NCI-H526 treated with DMSO at 0.1 percent for 48 hours (cell line): Measurements from ENCODE around the gene CCDC57.

Experiments used
- DNase-seq: peaks from one replicate; lab custom pipeline; 2025; lab: John Stamatoyannopoulos, UW

The CCDC57 gene

DNA sequence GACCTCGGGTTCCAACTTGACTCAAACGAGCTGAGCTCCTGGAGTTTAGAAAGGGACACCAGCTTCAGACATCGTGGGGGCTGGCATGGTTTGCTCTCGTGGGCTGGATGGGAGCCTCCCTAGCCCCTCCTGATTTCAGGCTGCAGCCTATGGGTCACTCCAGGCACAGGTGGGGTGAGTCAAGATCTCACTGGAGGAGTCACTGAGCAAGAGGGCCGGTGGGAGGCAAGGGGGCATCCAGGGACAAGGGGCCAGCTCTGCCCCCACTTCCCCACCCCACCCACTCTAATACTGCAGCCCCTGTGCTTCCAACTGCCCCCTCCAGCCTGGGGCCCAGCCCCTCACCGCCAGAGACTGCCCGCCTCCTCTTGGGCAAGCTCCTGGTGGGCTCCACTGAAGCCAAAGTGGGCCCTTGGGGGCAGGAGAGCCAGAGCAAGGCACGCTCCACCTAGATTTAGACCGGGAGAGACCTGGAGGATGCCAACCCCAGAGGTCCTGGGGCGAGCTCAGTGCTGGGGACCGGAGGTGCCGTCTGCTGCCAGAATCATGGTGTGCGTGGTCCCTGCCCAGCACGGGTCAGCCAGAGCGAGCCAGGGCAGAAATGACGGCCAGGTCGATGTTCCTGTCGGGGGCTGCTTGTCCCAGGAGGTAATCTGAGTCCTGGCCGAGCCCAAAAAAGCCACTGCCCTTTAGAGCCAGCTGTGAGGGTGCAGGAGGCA is 22.6 kb upstream of the CCDC57 start:
- no peak for DNase-seq

DNA sequence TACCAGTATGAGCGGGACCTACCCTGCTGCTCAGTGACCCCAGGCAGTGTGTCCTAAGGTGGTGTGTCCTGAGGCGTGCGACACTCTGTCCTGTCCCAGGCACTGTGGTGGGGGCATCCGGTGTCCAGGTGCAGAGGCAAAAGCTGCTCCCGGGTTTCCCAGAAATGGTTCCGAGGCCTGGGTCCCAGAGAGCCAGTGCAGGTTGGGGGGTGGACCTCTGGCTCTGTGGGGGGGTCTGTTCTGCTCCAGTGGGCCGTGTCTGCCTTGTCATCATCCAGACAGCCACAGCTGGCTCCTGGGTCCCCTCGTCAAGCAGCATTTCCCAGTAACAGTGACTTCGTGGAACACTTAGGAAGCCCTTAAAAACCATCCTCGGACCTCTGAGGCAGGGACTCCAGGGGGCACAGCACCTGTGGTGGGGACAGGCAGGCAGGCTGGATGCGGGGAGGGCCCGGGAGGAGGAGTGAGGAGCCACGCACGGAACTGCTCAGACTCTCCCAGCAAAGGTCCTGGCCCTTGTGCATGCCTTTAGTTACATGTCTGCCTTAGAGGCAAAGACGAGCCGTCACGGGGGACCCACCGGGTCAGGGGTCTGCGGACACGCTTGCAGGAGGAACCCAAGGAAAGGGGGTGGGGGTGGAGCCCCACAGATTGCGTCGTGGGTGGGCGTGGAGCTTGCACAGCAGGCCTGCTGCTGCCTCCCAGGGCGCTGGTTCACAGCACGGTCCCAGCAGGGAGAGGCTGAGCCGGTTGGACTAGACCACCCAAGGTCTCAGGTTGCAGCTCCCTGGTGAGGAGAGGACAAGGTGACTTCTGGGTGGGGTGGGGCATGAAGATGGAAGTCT is 21.8 kb upstream of the CCDC57 start:
- DNase-seq = no peak

DNA sequence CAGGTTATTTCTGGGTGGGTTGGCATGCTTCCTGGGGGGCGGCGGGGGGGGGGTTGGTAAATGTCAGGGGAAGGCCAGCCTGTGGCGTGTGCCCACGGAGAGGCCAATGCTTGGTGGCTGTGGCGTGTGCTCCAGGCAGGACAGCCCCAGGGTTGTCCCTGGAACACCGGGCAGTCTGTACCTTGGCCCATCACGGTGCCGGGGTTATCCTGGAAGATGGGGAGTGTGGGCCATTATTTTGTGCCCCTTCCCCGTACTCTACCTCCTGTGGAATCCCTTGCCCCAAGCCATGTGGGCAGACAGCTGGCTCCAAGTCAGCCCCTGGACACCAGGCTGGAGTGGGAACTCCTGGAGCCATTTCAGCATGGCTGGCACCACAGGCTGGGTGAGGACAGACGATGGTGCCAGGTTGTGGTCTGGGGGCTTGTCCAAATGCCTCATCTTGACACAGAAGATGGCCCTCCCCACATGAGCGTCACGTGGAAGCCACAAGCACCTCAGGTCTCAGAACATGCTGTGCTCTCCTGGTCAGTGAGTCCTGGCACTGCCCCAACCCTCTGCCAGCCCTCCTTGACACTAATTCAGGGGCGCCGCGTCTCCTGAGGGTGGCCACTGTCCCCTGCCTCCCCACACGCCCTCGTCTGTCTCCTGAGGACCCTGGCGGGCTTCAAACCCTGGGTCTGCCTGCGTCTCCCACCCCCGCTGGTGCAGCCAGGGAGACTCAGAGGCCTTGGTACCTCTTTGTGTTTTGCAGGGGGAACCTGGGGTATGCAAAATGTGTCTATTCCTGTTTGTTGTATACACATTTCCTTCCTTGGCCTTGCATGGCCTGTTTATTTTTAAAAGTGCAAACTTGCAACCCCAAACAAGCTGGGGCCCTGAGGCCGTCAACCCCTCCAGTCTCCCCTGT is 20.5 kb upstream of the CCDC57 start:
- no peak for DNase-seq

DNA sequence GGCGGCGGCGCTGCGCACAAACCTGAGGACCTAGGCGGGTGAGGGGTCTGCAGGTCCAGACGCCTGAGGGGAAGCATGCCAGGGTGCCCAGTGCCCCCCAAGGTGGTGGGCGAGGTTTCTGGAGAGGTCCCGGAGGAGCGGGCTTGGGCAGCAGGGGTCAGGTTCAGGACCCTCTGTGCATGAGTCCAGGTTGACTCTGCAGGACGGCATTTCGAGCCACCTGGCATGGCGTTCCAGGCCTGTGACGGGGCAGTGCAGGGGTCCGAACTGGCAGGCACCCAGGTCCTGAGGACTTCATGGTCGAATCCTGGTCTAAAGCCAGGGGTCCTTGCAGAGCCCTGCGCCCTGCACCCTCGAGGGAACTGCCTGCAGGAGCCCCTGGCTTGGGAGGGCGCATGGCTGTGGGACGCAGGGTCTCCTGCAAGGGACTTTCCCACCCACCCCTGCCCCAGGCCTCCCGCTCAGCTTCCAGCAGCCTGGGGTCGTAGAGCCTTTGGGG is 19.7 kb upstream of the CCDC57 start:
- no peak for DNase-seq

DNA sequence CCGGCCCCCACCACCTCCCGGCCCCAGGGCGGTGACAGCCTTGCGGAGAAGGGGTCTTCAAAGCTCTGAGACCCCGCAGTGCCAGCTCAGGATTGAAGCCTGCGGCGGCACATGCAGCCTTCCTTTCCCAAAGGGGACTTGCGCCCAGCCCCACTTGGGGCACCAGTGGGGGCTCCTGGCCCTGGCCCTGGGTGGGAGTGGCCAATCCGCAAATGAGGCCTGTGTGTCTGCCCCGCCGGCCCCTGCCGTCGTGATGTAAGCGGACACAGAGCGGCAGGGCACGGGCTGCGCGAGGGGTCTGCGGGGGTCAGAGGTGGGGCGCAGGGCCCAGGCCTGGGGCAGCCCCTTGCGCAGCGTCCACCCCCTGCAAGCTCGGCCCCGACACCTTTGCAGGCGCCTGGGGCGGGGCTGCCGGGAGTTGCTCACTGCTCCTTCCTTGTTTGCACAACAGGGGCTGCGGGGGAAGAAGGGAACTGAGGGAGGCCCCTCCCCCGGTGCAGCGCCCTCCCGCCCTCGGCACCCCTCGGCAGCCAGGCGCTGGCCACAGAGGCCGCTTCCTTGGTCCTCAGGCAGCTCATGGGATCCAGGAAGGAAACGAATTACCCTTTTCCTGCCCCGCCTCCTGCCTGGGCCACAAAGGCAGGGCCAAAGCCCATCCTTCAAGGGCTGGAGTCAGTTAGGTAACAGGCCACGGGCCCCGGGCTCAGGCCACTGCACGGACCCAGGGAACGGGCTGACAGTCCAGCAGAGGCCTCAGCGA is 19.1 kb upstream of the CCDC57 start:
- DNase-seq = no peak

DNA sequence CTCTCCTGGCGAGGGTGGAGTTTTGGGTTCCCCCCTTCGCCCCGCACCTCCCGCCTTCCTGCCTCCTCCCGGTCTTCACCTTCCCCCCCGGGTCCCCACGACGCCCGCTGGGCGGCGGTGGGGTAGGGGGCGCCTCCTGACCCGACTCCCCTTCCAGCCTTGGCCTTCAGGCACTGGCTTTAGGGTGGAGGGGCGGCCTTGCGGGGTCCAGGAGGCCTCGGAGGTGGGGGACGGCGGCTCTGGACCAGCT is 18.6 kb upstream of the CCDC57 start:
- DNase-seq = no peak

DNA sequence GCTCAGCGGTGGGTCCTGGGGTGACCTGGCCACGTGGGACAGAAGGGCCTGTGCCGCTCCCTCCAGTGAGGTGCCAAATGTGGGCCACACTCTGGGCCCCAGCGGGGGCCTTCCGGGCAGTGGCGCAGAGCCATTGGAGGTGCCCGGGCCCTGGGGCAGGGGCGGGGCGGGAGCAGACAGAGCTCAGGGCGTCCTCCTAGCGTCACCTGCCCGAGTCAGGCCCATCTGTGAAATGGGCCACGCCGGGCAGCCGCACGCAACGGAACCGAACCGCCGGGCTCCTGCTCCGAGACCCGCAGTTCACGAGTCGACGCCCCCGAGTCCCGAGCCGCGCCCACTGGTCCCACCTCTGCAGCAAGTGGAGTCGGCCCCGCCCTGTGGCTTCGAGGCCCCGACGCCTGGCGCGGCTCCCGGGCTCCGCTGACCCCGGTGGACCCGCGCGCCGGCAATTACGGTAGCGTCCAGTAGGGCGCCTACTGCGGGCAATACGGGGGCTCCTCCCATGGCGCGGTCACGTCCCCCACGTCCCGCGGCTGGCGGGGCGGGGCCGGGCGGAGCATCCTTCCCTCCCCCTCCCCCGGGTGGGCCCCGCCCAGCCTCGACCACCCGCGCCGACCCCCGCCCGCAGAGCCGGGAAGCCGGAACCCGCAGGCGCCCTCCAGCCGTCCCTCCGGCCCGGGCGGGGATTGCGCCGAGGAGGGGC is 18.1 kb upstream of the CCDC57 start:
- DNase-seq = no peak

DNA sequence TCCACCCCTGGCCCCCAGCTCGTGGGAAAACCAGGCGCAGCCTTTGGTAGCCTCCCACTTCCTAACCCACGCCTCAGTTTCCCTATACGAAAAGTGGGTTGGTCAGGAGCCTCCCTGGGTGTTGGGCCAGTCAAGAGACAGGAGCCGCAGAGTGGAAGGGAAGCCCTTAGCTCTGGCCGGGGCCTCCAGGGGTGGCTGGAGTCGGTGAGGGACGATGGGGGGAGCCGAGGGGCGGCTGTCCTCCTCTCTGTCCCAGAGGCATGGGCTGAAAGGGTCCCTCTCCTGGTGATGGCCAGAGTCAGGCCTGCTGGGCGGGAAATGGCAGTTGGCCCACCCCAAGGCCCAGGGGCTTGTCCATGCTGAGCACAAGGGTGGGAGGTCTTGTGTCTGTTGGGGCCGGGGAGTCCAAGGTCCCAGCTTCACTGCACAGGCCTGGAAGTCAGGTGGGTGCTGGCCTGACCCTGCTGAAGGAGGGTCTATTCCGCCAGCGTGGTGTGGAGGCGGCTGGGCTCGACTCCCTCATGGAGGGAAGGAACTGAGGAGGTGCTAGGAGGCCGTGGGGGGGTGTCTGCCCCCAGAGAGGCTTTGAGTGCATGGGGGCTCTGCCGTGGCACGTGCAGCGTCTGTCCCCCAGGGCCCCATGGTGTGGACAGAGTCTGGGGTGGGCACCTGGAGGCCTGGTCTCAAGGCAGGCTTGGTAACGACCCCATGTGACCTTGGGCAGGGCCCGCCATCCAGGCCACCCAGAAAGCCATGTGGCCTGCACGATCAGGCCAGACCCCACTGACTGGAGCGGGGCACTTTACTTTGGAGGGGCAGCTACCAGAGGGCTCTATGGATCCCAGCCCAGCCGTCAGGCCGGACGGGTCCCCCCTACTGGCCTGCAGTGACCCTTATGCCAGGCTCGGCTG is 17.3 kb upstream of the CCDC57 start:
- no peak for DNase-seq

DNA sequence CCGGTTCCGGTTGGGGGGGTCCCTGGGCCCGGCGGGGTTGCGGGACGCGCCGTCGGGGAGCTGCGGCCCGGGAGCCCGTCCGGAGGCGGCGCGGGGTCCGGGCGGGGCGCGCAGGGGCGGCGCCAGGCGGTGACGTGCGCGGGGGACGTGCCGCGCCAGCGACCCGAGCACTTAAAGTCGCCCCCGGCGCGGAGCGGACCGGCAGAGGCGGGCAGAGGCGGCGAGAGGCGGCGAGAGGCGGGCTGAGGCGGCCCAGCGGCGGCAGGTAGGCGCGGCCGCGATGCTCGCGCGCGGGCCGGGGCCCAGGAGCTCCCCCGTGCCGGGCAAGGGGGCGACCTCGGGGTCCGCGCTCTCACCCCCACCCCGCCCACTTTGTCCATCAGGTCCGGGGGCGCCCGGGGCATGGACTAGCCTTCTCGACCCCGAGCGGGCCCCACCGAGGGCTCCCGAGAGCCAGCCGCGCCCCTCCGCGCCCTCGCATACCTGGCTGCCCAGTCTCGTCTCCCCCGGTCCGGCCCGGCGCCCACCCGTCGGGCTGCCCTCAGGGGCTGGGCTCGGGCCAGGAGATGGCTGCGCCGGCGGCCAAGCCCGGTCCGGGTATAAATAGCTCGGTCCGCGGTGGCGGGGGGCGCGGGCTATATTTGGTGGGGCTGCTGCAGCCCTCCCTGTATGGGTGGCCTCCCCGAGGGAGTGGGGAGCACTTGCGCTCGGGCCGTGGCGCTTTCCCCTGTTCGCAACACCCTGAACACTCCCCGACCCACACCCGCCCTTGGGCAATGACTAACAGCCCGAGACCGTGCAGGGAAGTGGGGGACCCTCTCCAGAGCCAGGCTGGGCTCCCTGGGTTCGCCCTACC is 16.4 kb upstream of the CCDC57 start, which contains the start of gene SLC16A3:
Gene SLC16A3, plus strand, starts transcription at position 201 of the 856 bp plus-strand sequence. CDS start 6,967 bp downstream, outside the sequence.
- no peak for DNase-seq

DNA sequence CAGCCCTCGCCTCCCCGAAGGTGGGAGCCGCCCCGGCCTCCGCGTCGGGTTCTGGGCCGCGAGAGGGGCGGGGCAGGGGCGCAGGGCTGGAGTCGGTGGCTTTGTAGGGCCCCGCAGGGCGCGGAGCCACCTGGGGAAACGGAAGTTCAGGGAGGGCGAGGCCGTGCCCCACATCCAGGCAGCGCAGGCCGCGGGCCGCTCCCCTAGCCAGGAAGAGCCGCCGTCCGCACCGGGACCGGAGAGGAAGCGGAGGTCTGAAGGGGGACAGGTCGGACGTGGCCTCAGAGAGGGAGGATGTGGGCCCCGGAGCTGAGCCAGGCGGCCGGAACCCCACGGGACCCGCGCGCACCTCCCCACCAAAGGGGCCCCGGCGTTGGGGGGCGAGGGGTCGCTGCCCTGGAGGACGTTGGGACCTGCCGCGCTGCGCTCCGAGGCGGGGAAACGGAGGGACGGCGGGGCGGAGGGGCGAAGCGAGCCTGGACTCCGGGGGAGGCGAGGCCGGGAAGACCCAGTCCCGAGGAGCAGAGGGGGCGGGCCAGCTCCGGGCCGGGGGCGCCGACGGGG is 15.7 kb upstream of the CCDC57 start:
- no peak for DNase-seq

DNA sequence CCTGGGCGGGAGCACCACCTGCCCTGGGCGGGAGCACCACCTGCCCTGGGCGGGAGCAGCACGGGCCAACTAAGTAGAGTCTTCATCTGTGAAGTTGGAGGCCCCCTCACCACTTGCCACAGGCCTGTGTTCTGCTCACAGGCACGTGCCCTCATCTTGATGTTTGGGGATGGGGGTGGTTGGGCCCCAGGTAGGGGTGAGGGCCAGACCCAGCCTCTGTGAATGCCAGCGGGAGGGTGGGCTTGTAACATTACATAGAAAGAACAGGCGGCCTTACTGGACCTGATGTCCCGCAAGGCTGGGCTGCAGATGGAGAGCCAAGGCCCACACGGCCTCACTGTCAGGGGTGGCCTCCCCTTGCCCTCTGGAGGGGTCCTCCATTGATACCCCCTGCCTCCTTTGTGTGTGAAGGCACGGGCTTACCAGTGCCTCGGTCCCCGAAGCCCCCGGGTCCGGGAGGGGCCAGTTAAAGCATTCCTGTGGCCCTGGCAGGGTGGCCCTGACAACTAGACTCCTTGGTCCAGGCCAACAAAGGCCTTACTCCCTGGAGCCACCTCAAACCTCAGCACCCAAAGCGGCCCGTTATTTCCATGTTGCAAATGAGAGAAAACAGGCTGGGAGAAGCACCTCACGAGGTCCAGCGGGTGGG is 15.1 kb upstream of the CCDC57 start:
- no peak for DNase-seq

DNA sequence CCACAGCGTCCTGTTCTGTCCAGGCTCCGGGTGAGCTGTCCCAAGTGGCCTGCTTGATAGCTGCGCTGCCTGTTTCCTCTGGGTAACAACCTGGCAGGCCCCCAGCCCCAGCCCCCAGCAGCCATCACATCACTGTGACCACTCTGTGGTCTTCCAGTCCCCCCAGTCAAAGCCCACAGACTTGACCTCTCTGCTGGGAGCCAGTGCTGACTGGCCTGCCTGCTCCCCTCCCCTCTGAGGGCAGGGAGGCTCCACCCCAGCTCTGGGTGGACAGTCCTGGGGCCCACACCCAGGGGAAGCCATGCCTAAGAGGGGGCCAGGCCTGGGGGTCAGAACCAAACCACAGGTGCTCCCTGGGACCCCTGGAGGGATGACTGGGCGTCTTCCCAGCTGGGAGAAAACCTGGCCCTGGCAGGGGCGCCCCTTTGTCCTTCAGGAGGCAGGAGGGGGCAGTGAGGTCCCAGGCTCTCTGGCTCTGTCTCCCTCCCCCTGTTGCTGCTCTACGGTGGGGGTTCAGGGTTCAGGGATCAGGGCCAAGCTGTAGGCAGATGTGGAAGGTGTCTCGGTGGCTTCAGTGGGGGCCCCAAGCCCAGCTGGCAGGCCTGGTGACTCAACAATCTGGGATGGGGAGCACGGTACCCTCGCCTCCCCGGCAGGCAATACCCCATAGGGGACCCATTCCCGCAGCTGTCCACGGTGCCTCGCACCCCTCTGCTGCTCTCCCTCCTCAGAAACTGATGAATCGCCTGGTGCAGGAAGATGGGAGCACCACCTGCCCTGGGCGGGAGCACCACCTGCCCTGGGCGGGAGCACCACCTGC is 14.4 kb upstream of the CCDC57 start:
- no peak for DNase-seq

DNA sequence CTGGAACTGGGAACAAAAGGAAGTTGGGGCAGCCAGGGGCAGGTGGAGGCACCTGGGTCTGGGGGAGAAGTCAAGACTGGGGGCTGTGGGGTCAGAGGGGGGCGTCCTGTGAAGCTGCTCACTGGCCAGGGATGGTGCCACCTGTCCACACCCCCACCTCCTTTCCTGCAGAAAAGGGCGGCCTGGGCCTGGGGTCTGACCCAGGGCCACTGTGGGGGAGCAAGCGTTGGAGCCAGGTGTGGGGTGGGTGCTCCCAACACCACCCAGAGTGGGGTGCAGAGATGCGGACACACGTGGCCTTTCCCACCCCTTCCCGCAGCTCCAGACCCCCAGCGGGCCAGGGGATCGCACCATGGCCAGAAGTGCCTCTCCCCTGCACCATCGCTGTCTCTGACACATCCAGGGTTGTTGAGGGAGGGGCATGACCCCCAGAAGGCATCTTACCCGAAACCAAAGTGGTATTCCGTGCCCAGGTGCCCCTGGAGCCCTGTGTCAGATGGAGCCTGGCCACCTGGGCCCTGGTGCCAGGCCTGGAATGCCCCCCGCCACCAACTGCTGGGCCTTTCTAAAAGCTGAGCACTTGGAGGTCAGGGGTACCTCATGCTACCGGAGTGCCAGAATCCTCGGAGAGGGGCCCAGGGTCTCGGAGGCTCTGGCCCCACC is 13.6 kb upstream of the CCDC57 start:
- no peak for DNase-seq

DNA sequence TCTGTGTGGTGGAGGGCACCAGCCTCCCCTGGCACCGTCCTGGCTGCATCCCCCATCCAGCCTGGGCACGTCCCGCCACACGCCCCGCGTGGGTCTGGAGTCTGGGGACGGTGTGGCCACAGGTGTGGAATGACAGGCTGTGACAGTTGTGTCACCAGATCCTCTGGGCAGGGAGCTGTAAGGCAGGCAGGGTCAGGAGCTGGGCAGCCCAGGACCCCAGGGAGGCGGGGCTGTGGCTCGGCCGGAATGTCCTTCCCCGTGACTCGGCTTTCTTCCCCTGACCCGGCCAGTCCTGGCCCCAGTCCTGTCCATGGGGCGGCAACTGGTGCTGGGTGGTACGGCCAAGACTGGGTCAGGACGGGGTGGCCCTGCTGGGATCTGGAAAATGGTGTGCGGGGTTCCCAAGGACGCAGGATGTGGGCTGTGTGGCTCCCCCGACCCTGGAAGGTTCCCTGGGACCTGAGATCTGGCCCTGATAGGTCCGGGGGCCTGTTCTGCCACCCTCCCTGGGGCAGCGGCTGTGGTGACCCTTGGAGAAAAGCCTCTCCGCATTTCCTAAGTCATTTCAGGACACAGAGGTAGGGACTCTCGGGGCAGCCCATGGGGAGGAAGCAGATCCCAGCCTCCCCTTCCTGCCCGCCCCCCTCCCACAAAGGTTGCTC is 12.9 kb upstream of the CCDC57 start:
- DNase-seq = no peak

DNA sequence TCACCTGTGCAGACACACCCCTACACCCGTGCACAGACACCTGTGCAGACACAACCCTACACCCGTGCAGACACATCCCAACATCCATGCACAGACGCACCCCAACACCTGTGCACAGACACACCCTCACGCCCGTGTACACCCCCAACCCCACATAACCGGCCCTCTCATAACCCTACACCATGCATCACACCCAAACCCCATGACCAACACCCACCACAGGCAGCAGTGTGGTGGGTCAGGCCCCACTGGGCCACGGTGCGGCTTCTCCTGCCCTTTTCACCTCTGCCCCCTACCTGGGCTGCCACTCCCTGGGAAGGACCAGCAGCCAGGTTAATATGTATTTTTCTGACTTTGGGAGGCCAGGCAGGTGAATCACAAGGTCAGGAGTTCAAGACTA is 12.0 kb upstream of the CCDC57 start:
- DNase-seq = no peak

DNA sequence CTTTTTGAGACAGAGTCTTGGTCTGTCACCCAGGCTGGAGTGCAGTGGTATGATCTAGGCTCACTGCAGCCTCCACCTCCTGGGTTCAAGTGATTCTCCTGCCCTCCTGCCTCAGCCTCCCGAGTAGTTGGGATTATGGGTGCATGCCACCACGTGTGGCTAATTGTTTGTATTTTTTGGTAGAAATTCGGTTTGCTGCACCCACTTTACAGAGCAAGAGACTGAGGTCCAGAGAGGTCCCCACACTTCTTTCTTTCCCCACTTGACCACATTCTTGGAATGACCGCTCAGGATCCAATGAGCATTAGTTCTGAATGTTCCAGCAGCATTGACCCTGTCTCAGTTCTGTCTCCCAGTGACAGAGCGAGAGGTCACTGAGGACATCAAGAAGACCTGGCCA is 10.9 kb upstream of the CCDC57 start:
- no peak for DNase-seq
